H1 (cell line): ENCODE data around the gene FAN1. TPM values are rescaled to one million over a fixed set of nuclear protein-coding genes. Genes with fewer than 3 reads are reported as not detected.

Experiments used
- CHD1 ChIP-seq: IDR thresholded peaks from 2 replicates; pipeline ENCODE4 v1.6.1; 2012; ENCODE audit warnings: low read depth, low read length, improper control_type of control experiment
- CREB1 ChIP-seq: IDR thresholded peaks from 2 replicates; pipeline ENCODE4 v1.6.1; 2012; ENCODE audit warnings: inconsistent platforms
- TAF1 ChIP-seq: IDR thresholded peaks from 2 replicates; pipeline ENCODE4 v1.6.1; 2011; ENCODE audit warnings: mild to moderate bottlenecking, low read depth, low read length
- TCF12 ChIP-seq: IDR thresholded peaks from 2 replicates; pipeline ENCODE4 v1.6.1; 2011; ENCODE audit warnings: low read depth, mild to moderate bottlenecking, low read length
- polyA plus RNA-seq, 7 experiments: library from polyadenylated mRNA; depleted of rRNA in 3 of 7; stranded (reverse) in 5 of 7; unstranded in 2 of 7; fragments of >200 nt in 5 of 7; fragments of 200-250 nt in 2 of 7; gene quantifications; 1 replicate in 5 of 7; 2 replicates in 1 of 7; 4 replicates in 1 of 7; pipeline versions ENCODE4 v1.2.1 to v1.2.3, GENCODE V29; 2011 to 2013; ENCODE audit warnings: missing spikeins in 2 of 7, mixed read lengths in 2 of 7
- total RNA-seq: library from RNA; stranded (reverse); fragmentation: NEBNext Ultra II Directional; extraction: Animal tissue kit (Norgen Biotek cat#: 25700); gene quantifications from 2 replicates; pipeline ENCODE4 v1.2.1, GENCODE V29; 2021
- TF ChIP-seq, protein P1 (sequence below): IDR thresholded peaks from 2 replicates; pipeline ENCODE4 v1.6.1; 2012; ENCODE audit warnings: inconsistent platforms

FAN1 gene
- total and polyA plus RNA-seq, 2 of the 8 experiments (the other 6 are each of a cell fraction or from before 2014, with no cell fraction given): 8.6 to 24.9 TPM

DNA sequence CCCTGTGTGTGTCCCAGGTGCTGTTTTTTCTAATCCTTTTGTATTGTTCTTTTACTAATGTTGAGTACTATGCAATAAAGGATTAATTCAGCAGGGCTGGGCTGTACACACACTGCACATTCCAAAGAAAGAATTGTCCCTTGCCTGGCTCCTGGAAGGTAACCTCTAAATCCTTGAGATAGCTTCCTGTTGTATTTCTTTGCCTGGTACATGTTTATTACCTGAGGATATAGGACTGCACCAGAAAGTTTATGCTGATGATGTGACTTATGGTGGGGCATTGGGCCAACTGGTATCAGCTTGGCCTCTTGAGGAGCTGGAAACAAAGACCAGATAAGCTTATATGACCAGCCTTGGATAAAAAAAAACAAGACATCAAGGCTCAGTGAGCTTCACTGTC, 26.6 kb upstream of the FAN1 start (continued):
- TF ChIP-seq CREB1 (no peak), TCF12 (no peak), TAF1 (no peak), CHD1 (no peak)
- TF ChIP-seq, protein P1, sequence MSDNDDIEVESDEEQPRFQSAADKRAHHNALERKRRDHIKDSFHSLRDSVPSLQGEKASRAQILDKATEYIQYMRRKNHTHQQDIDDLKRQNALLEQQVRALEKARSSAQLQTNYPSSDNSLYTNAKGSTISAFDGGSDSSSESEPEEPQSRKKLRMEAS: no peak
